ENCODE results near the gene KIRREL3.

DNA sequence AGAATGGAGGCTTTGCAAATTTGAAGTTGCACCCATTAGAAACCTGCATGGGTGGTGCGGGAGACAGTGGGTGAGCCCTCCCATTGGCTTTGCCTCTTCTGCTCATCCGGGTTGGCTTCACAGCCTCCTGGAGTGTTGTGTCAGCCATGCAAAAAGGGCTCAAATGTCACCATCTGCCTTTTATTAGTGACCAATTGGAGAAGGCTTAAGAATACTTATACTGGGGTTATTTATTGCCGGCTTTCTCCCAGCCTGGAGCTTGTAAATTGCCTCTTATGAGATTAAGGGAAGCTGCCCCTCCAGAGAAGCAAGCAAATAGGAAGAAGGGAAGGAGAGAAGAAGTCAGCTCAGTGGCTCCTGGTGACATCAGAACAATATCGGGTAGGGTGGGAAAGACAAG, 462.5 kb downstream of the KIRREL3 start:
- TF ChIP-seq, protein P1, sequence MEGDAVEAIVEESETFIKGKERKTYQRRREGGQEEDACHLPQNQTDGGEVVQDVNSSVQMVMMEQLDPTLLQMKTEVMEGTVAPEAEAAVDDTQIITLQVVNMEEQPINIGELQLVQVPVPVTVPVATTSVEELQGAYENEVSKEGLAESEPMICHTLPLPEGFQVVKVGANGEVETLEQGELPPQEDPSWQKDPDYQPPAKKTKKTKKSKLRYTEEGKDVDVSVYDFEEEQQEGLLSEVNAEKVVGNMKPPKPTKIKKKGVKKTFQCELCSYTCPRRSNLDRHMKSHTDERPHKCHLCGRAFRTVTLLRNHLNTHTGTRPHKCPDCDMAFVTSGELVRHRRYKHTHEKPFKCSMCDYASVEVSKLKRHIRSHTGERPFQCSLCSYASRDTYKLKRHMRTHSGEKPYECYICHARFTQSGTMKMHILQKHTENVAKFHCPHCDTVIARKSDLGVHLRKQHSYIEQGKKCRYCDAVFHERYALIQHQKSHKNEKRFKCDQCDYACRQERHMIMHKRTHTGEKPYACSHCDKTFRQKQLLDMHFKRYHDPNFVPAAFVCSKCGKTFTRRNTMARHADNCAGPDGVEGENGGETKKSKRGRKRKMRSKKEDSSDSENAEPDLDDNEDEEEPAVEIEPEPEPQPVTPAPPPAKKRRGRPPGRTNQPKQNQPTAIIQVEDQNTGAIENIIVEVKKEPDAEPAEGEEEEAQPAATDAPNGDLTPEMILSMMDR (conservative IDR thresholded peaks at IDR 0.05) = no peak
- no peak for TF ChIP-seq EZH2 (IDR thresholded peaks at IDR 0.05; ENCODE audit: low read depth)
